ENCODE data around the gene RTRAF.

Gene RTRAF

DNA sequence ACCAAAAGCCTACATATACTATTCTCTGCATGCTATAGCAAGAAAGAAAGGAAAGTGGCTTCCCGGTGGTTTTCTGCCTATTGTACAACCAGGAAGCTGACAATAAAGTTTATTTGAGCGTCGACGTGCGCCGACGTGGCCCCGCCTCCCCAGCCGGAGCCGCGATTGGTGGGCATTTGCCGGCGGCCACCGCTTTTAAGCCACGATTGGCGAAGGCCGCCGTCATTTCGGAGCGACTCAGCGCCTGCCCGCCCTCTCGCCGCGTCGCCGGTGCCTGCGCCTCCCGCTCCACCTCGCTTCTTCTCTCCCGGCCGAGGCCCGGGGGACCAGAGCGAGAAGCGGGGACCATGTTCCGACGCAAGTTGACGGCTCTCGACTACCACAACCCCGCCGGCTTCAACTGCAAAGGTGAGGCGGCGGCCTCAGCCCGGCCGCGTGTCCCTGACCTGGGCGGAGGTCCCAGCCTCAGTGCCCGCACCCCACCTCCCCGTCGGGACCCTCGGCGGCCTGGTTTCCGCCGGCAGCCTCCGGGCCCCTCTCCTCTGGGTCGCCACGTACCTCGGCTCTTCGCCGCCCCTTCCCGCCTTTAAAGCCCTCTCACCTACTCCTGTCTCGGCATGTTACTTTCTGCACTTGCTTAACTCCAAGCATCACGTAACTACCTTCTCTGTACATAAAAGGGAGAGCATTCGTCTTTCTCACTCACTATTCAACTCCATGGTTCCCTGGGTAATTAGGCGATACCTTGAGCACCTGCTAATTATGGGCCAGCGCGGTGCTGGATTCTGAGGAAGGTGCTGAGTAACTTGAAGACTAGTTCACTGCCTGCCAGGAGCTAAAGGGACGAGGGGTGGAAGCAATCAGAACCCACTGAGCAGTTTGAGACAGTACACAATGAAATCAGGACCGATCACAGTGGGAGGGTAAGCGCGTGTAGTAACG, at the start of gene RTRAF:
Gene RTRAF, plus strand, starts transcription at position 254 of the 942 bp plus-strand sequence. Its CDS starts 94 bp downstream, at position 348.
- peak; percentile 72 for DNase-seq (ENCODE audit: insufficient read length, low spot score)
- peak; percentile 60; the same call in 1 of the 2 replicates for TF ChIP-seq POLR2A (IDR thresholded peaks at IDR 0.05; ENCODE audit: low read depth, low read length)
- FAIRE-seq = peak; percentile 80

DNA sequence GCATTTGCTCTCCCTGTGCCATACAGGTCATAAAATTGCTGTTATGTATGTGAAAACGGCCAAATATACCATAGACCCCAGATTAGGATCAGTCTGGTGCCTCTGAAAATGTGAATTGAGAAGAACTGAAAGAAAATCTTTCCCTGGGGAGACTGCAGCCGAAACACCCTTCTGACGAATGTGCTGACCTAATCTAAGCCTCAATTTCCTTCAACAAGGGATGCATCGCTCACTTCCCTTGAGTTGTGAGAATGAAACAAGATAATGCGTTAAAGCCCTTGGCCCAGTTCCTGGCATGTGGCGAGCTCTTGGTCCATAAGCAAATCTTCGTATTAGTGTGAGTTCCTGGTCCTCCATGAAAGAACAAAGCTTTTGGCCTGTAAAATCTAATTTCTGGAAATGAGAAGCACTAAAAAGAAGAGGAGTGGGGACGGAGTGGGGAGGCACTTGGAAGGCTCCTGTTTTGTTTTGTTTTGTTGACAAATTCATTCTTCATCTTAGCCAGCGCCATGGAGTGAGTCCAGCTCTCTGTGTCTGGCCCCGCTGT, 49.5 kb upstream of the RTRAF start:
- no peak for DNase-seq (ENCODE audit: insufficient read length, low spot score)
- FAIRE-seq = no peak
- TF ChIP-seq POLR2A (IDR thresholded peaks at IDR 0.05; ENCODE audit: low read depth, low read length) = no peak

DNA sequence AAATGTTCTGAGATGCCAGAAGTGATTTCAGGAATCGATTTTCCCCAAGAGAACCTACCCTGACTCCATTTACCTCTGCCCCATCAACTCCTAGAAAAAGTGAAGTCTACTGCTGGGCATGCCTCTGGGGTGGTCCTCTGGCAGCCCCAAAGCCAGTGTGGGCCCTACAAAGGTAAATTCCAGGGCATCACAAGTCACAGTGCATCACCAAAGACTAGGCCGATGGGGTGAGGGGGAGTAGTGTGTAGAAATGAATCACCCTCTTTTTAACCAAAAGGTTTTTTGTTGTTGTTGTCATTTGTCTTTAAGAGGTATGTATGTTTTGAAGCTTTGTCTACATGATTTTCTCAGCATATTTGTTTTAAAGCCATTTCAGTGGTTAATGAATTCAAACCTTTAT, 46.4 kb upstream of the RTRAF start:
- TF ChIP-seq POLR2A (IDR thresholded peaks at IDR 0.05; ENCODE audit: low read depth, low read length) = no peak
- no peak for DNase-seq (ENCODE audit: insufficient read length, low spot score)
- no peak for FAIRE-seq

DNA sequence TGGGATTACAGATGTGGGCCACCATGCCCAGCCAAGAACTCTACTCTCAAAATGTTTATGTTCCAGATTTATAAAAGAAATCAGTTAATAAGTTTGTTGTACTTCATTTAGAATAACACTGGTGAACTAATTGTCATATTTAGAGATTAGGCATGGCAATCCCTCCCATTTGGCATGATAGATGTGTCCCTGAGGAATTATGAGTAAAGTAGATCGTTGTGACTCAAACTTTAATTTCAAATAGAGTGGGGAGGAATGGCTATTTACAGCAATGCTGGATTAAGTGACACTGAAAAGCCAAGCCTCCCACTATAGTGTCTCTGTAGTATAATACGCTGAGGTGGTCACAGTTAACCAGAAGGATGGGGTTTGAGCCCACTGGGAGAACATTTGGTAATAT, 39.3 kb upstream of the RTRAF start:
- no peak for TF ChIP-seq POLR2A (IDR thresholded peaks at IDR 0.05; ENCODE audit: low read depth, low read length)
- no peak for FAIRE-seq
- no peak for DNase-seq (ENCODE audit: insufficient read length, low spot score)

GRCh38 chr14:51951656-51952055, 37.7 kb upstream of the RTRAF start:
- DNase-seq (ENCODE audit: insufficient read length, low spot score) (no peak), FAIRE-seq (no peak)
- TF ChIP-seq POLR2A (IDR thresholded peaks at IDR 0.05; ENCODE audit: low read depth, low read length) = no peak

- DNase-seq (ENCODE audit: insufficient read length, low spot score) = no peak
- FAIRE-seq = no peak
- no peak for TF ChIP-seq POLR2A (IDR thresholded peaks at IDR 0.05; ENCODE audit: low read depth, low read length)
Measured at GRCh38 chr14:51954031-51954430, 35.3 kb upstream of the RTRAF start.

- no peak for TF ChIP-seq POLR2A (IDR thresholded peaks at IDR 0.05; ENCODE audit: low read depth, low read length)
- no peak for FAIRE-seq
- DNase-seq (ENCODE audit: insufficient read length, low spot score) = no peak
Measured at GRCh38 chr14:51954657-51955056, 34.7 kb upstream of the RTRAF start.

DNA sequence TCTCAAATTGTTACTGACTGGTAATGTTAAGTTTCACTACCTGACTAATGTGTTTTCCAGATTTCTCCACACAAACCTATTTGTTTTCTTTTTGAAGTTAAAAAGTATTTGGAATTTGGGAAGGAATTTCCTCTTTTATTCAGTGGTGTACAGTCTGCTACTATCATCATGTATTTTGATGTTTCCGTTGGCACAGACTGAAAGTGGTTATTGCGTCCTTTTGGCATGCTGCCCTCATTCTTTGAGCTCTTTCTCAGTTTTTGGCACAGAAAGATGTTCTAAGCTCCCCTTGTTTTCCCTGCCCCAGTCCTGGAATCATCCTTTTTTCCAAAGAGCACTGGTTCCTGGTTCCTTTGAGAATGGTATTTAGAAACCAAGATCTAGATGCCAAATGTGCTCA, 31.4 kb upstream of the RTRAF start:
- TF ChIP-seq POLR2A (IDR thresholded peaks at IDR 0.05; ENCODE audit: low read depth, low read length) = no peak
- FAIRE-seq (no peak), DNase-seq (ENCODE audit: insufficient read length, low spot score) (no peak)

GRCh38 chr14:51959928-51960327, 29.4 kb upstream of the RTRAF start:
- TF ChIP-seq POLR2A (IDR thresholded peaks at IDR 0.05; ENCODE audit: low read depth, low read length) = no peak
- no peak for FAIRE-seq
- no peak for DNase-seq (ENCODE audit: insufficient read length, low spot score)

GRCh38 chr14:51960866-51961265, 28.5 kb upstream of the RTRAF start:
- DNase-seq (ENCODE audit: insufficient read length, low spot score) (no peak), FAIRE-seq (no peak)
- no peak for TF ChIP-seq POLR2A (IDR thresholded peaks at IDR 0.05; ENCODE audit: low read depth, low read length)

DNA sequence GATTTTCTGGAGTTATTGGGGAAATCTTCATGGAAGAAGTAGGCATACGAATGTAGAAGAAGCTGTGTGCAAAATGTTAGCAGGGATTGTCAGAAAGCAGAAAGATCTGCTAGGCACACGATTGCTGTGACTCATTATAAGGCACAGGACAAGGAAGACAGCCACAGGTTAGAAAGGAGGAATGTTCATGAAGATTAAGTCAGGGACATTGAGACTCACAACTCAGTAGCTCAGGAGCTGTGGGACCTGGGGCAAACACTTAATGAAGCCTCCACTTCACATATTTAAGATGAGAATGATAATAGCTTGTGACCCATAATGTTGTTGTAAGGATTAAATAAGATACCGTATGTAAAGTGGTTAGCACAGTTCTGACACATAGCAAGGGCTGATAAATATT, 26.6 kb upstream of the RTRAF start:
- DNase-seq (ENCODE audit: insufficient read length, low spot score) (no peak), FAIRE-seq (no peak)

GRCh38 chr14:51963286-51963685, 26.1 kb upstream of the RTRAF start:
- DNase-seq (ENCODE audit: insufficient read length, low spot score) = no peak
- FAIRE-seq = no peak
- no peak for TF ChIP-seq POLR2A (IDR thresholded peaks at IDR 0.05; ENCODE audit: low read depth, low read length)

More for the DNA sequence above, 26.6 kb upstream of the RTRAF start:
- no peak for TF ChIP-seq POLR2A (IDR thresholded peaks at IDR 0.05; ENCODE audit: low read depth, low read length)

DNA sequence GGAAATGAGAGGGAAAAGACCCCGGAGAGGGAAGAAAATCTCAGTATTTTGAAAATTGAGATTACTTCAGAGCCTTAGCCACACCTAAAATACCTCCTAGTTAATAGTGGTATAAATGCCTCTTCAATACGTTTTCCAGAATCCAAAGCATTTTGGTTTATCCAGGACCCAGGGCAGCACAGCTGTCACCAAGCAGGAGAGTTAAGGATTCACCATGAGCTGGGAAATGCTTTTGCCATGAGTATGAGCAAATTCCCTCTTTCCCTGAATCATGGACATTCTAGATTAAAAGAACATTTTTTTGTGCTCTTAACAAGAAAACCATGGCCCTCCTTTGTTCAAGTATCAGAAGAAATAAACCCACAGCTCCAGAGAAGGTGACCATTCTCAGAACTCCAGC, 21.8 kb upstream of the RTRAF start:
- FAIRE-seq = no peak
- no peak for TF ChIP-seq POLR2A (IDR thresholded peaks at IDR 0.05; ENCODE audit: low read depth, low read length)
- DNase-seq (ENCODE audit: insufficient read length, low spot score) = no peak

DNA sequence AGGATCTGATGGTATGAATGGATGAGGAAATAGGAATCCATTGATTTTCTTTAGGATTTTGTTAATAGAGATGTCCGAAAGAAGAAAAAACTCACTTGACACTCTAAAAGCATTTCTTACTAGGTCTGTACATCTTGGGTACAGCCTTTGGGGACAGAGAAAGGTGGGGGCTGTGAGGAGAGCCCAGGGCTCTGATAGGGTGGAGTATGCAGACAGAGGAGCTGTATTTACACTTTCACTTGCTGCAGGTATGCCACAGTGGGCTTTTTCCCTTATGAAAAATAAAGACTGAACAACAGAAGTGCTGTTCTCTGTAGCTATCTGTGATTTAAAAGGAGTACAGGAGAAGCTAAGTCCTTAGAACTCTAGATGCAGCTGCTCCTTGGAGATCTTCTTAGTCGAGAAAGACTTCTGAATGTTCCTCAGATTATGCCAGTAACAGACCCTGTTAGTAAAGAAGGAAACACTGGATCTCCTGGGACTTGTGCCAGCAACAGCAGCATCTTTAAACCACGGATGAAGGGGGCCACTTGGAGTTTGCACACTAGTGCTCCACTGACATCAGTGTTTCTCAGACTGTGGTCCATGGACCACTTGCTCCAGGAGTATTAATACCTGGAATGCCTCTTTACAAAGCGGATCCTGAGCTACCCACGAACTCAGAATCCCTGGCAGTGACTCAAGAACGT, 19.4 kb upstream of the RTRAF start:
- DNase-seq (ENCODE audit: insufficient read length, low spot score) (no peak), FAIRE-seq (no peak)
- TF ChIP-seq POLR2A (IDR thresholded peaks at IDR 0.05; ENCODE audit: low read depth, low read length) = no peak

Data from H54 (cell line).